ENCODE results near the gene ERBIN. TPM values are rescaled to one million over a fixed set of nuclear protein-coding genes. Genes with fewer than 3 reads are reported as not detected.

Gene ERBIN
- total and polyA plus RNA-seq, 5 donors from 2014 or later, result 21.5 to 114 (median 39.3) TPM

GRCh38 chr5:66100851-66101250, 174.5 kb downstream of the ERBIN start:
- H3K36me3 Mint-ChIP-seq, result peaks cover 15% of the 10 kb centered on the region
- no peak overlapping the region for H3K27ac Mint-ChIP-seq
- no peaks in the 10 kb centered on the region for H3K36me3 ChIP-seq (ENCODE audit: control insufficient read depth, insufficient read depth, low read length)
- peaks cover 27 to 39% of the 10 kb centered on the region in 2 experiments for H3K9me3 ChIP-seq (ENCODE audit: control insufficient read depth in 2 of 2, low read length in 2 of 2)
- peaks cover 5% of the 10 kb centered on the region for H3K27me3 Mint-ChIP-seq
- H3K4me3 ChIP-seq (ENCODE audit: low read depth, low read length), result no peak overlapping the region
- peaks cover 8 to 52% (median 31%) of the 10 kb centered on the region in 7 donors for H3K9me3 Mint-ChIP-seq
- ATAC-seq (ENCODE audit: low read depth in 2 of 2) (no peak), DNase-seq (no peak)
- H3K27me3 ChIP-seq (ENCODE audit: control insufficient read depth, insufficient read depth, low read length), result no peaks in the 10 kb centered on the region
- H3K4me3 Mint-ChIP-seq, result peak overlapping the region in 1 of 4 donors; percentile 75
- H3K4me1 ChIP-seq (ENCODE audit: control insufficient read depth, insufficient read depth, low read length, poor library complexity, severe bottlenecking), result no peaks in the 10 kb centered on the region
- no peak overlapping the region for H3K27ac ChIP-seq (ENCODE audit: insufficient read depth, low read length, poor library complexity, severe bottlenecking)
- no peaks in the 10 kb centered on the region for H3K4me1 Mint-ChIP-seq

- no peak overlapping the region for H3K4me3 Mint-ChIP-seq
These were observed 186.8 kb downstream of the ERBIN start for GRCh38 chr5:66113160-66113559.

GRCh38 chr5:66118304-66118703, 191.9 kb downstream of the ERBIN start:
- no peak for ATAC-seq (ENCODE audit: low read depth in 2 of 2)
- no peaks in the 10 kb centered on the region for H3K4me1 ChIP-seq (ENCODE audit: control insufficient read depth, insufficient read depth, low read length, poor library complexity, severe bottlenecking)
- H3K9me3 Mint-ChIP-seq, result peaks cover 1 to 11% (median 6%) of the 10 kb centered on the region in 7 donors

More at GRCh38 chr5:66113160-66113559, 186.8 kb downstream of the ERBIN start:
- H3K36me3 ChIP-seq (ENCODE audit: control insufficient read depth, insufficient read depth, low read length), result no peaks in the 10 kb centered on the region
- no peak for DNase-seq
- no peaks in the 10 kb centered on the region for H3K27me3 ChIP-seq (ENCODE audit: control insufficient read depth, insufficient read depth, low read length)
- no peak for ATAC-seq (ENCODE audit: low read depth in 2 of 2)
- Mint-ChIP-seq H3K27me3 (peaks cover 4% of the 10 kb centered on the region), H3K4me1 (no peaks in the 10 kb centered on the region), H3K27ac (no peak overlapping the region), H3K36me3 (no peaks in the 10 kb centered on the region), H3K9me3 (peaks cover 6 to 42% (median 21%) of the 10 kb centered on the region in 7 donors)
- H3K9me3 ChIP-seq (ENCODE audit: control insufficient read depth in 2 of 2, low read length in 2 of 2), result peaks cover 6 to 12% of the 10 kb centered on the region in 2 experiments
- no peaks in the 10 kb centered on the region for H3K4me1 ChIP-seq (ENCODE audit: control insufficient read depth, insufficient read depth, low read length, poor library complexity, severe bottlenecking)
- no peak overlapping the region for H3K27ac ChIP-seq (ENCODE audit: insufficient read depth, low read length, poor library complexity, severe bottlenecking)
- H3K4me3 ChIP-seq (ENCODE audit: low read depth, low read length), result no peak overlapping the region

GRCh38 chr5:66122379-66123034, 196.1 kb downstream of the ERBIN start:
- DNase-seq (no peak), ATAC-seq (ENCODE audit: low read depth in 2 of 2) (no peak)
- Mint-ChIP-seq H3K9me3 (peaks cover 0 to 1% (median 0%) of the 10 kb centered on the region in 7 donors), H3K4me3 (no peak overlapping the region), H3K27ac (no peak overlapping the region), H3K27me3 (no peaks in the 10 kb centered on the region), H3K36me3 (no peaks in the 10 kb centered on the region), H3K4me1 (no peaks in the 10 kb centered on the region)
- no peaks in the 10 kb centered on the region for H3K36me3 ChIP-seq (ENCODE audit: control insufficient read depth, insufficient read depth, low read length)
- H3K4me1 ChIP-seq (ENCODE audit: control insufficient read depth, insufficient read depth, low read length, poor library complexity, severe bottlenecking), result no peaks in the 10 kb centered on the region
- no peaks in the 10 kb centered on the region for H3K27me3 ChIP-seq (ENCODE audit: control insufficient read depth, insufficient read depth, low read length)
- no peaks in the 10 kb centered on the region for H3K9me3 ChIP-seq (ENCODE audit: control insufficient read depth in 2 of 2, low read length in 2 of 2)
- H3K4me3 ChIP-seq (ENCODE audit: low read depth, low read length), result no peak overlapping the region
- no peak overlapping the region for H3K27ac ChIP-seq (ENCODE audit: insufficient read depth, low read length, poor library complexity, severe bottlenecking)

More at GRCh38 chr5:66118304-66118703, 191.9 kb downstream of the ERBIN start:
- Mint-ChIP-seq H3K27me3 (peaks cover 4% of the 10 kb centered on the region), H3K4me1 (no peaks in the 10 kb centered on the region), H3K27ac (no peak overlapping the region), H3K36me3 (no peaks in the 10 kb centered on the region), H3K4me3 (no peak overlapping the region)
- no peak overlapping the region for H3K4me3 ChIP-seq (ENCODE audit: low read depth, low read length)
- H3K27ac ChIP-seq (ENCODE audit: insufficient read depth, low read length, poor library complexity, severe bottlenecking), result no peak overlapping the region
- H3K36me3 ChIP-seq (ENCODE audit: control insufficient read depth, insufficient read depth, low read length), result no peaks in the 10 kb centered on the region
- peaks cover 0 to 3% of the 10 kb centered on the region in 2 experiments for H3K9me3 ChIP-seq (ENCODE audit: control insufficient read depth in 2 of 2, low read length in 2 of 2)
- H3K27me3 ChIP-seq (ENCODE audit: control insufficient read depth, insufficient read depth, low read length), result no peaks in the 10 kb centered on the region
- no peak for DNase-seq

- no peak overlapping the region for H3K27ac ChIP-seq (ENCODE audit: insufficient read depth, low read length, poor library complexity, severe bottlenecking)
- no peak for DNase-seq
- no peaks in the 10 kb centered on the region for H3K4me1 Mint-ChIP-seq
- H3K4me3 Mint-ChIP-seq, result no peak overlapping the region
- peaks cover 0 to 5% (median 1%) of the 10 kb centered on the region in 7 donors for H3K9me3 Mint-ChIP-seq
- no peak for ATAC-seq (ENCODE audit: low read depth in 2 of 2)
- H3K36me3 Mint-ChIP-seq, result peaks cover 3% of the 10 kb centered on the region
- no peaks in the 10 kb centered on the region for H3K36me3 ChIP-seq (ENCODE audit: control insufficient read depth, insufficient read depth, low read length)
- H3K4me1 ChIP-seq (ENCODE audit: control insufficient read depth, insufficient read depth, low read length, poor library complexity, severe bottlenecking), result no peaks in the 10 kb centered on the region
- H3K27me3 ChIP-seq (ENCODE audit: control insufficient read depth, insufficient read depth, low read length), result no peaks in the 10 kb centered on the region
- H3K9me3 ChIP-seq (ENCODE audit: control insufficient read depth in 2 of 2, low read length in 2 of 2), result peaks cover 0 to 5% of the 10 kb centered on the region in 2 experiments
- no peak overlapping the region for H3K27ac Mint-ChIP-seq
- H3K4me3 ChIP-seq (ENCODE audit: low read depth, low read length), result no peak overlapping the region
- no peaks in the 10 kb centered on the region for H3K27me3 Mint-ChIP-seq
These were observed 202.8 kb downstream of the ERBIN start for GRCh38 chr5:66129144-66129543.

- peaks cover 6% of the 10 kb centered on the region for H3K27me3 Mint-ChIP-seq
- no peak overlapping the region for H3K27ac ChIP-seq (ENCODE audit: insufficient read depth, low read length, poor library complexity, severe bottlenecking)
These were observed 204.1 kb downstream of the ERBIN start for GRCh38 chr5:66130493-66130892.

More at GRCh38 chr5:66130493-66130892, 204.1 kb downstream of the ERBIN start:
- H3K4me3 ChIP-seq (ENCODE audit: low read depth, low read length), result no peak overlapping the region
- H3K4me1 Mint-ChIP-seq, result no peaks in the 10 kb centered on the region
- H3K27me3 ChIP-seq (ENCODE audit: control insufficient read depth, insufficient read depth, low read length), result no peaks in the 10 kb centered on the region
- DNase-seq (no peak), ATAC-seq (ENCODE audit: low read depth in 2 of 2) (no peak)
- no peak overlapping the region for H3K27ac Mint-ChIP-seq
- H3K36me3 ChIP-seq (ENCODE audit: control insufficient read depth, insufficient read depth, low read length), result no peaks in the 10 kb centered on the region
- H3K4me1 ChIP-seq (ENCODE audit: control insufficient read depth, insufficient read depth, low read length, poor library complexity, severe bottlenecking), result no peaks in the 10 kb centered on the region
- peaks cover 0 to 5% of the 10 kb centered on the region in 2 experiments for H3K9me3 ChIP-seq (ENCODE audit: control insufficient read depth in 2 of 2, low read length in 2 of 2)
- peaks cover 0 to 5% (median 1%) of the 10 kb centered on the region in 7 donors for H3K9me3 Mint-ChIP-seq
- no peak overlapping the region for H3K4me3 Mint-ChIP-seq
- peaks cover 3% of the 10 kb centered on the region for H3K36me3 Mint-ChIP-seq

Other genes with a start within 250 kb of the ERBIN start
- 84.3 TPM for gene SGTB, start 204.5 kb upstream of the ERBIN start, total RNA-seq
- gene SGTB, start 204.5 kb upstream of the ERBIN start, polyA plus RNA-seq, result 10 to 100 TPM; 17.5 to 25.3 (median 21.5) TPM
- 1.4 TPM for gene NLN, start 204.4 kb upstream of the ERBIN start, total RNA-seq
- gene NLN, start 204.4 kb upstream of the ERBIN start, polyA plus RNA-seq, result 1 to 10 TPM in 3 of 4 donors, under 1 TPM in 1; 0.65 to 2.0 (median 1.7) TPM
- 160 TPM for gene SREK1, start 217.7 kb downstream of the ERBIN start, total RNA-seq
- gene SREK1, start 217.7 kb downstream of the ERBIN start, polyA plus RNA-seq, result 10 to 100 TPM; 14.8 to 20.0 (median 19.3) TPM